ENCODE results near the gene CHRDL2. TPM values are rescaled to one million over a fixed set of nuclear protein-coding genes. Genes with fewer than 3 reads are reported as not detected.

The CHRDL2 gene
- polyA plus RNA-seq, 1 experiment = 0.09 TPM

DNA sequence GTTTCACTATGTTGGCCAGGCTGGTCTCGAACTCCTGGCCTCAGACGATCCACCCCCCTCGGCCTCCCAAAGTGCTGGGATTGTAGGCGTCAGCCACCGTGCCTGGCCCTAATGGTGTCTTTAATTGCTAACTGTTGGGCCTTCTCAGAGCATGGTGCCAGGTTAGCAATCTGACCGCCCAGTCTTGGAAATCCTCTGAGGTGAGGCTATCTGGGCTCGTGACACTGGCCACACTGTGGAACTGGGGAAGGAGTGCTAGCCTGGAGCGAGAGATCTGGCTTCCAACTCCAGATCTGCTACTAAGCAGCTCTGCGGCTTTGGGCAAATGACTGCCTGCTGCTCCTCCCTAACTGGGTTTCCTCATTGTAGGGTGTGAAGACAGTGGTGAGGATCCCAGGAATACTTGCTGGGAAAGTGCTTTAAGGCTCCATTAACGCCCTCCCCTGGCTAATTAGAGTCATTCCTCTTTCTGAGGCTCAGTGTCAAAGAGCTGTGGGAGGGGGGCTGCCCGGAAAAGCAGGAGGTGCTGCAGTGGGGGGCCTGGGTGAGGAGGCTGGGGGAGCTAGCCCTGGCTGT lies 35.4 kb downstream of the CHRDL2 start:
- Histone ChIP-seq H3K27me3 (ENCODE audit: control insufficient read depth, insufficient read depth, low read length) (no peaks in the 10 kb centered on the region; the same call in 1 of the 2 replicates), H3K36me3 (ENCODE audit: control insufficient read depth, insufficient read depth, low read length) (no peaks in the 10 kb centered on the region), H3K4me3 (ENCODE audit: low read depth, low read length) (no peak overlapping the region)
- ChIA-PET POLR2A (no interaction called here), CTCF (interaction anchor here (1.0 to 5.3 kb wide), 9 partner anchors 8 to 62 kb away, joined by 3 to 36 read pairs (median 5); no protein-coding TSS in a partner anchor)
- no peak for DNase-seq (ENCODE audit: low read depth)
- TF ChIP-seq, protein P1, sequence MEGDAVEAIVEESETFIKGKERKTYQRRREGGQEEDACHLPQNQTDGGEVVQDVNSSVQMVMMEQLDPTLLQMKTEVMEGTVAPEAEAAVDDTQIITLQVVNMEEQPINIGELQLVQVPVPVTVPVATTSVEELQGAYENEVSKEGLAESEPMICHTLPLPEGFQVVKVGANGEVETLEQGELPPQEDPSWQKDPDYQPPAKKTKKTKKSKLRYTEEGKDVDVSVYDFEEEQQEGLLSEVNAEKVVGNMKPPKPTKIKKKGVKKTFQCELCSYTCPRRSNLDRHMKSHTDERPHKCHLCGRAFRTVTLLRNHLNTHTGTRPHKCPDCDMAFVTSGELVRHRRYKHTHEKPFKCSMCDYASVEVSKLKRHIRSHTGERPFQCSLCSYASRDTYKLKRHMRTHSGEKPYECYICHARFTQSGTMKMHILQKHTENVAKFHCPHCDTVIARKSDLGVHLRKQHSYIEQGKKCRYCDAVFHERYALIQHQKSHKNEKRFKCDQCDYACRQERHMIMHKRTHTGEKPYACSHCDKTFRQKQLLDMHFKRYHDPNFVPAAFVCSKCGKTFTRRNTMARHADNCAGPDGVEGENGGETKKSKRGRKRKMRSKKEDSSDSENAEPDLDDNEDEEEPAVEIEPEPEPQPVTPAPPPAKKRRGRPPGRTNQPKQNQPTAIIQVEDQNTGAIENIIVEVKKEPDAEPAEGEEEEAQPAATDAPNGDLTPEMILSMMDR (IDR thresholded peaks at IDR 0.05; ENCODE audit: insufficient read depth, low read depth, low read length) = no peak

DNA sequence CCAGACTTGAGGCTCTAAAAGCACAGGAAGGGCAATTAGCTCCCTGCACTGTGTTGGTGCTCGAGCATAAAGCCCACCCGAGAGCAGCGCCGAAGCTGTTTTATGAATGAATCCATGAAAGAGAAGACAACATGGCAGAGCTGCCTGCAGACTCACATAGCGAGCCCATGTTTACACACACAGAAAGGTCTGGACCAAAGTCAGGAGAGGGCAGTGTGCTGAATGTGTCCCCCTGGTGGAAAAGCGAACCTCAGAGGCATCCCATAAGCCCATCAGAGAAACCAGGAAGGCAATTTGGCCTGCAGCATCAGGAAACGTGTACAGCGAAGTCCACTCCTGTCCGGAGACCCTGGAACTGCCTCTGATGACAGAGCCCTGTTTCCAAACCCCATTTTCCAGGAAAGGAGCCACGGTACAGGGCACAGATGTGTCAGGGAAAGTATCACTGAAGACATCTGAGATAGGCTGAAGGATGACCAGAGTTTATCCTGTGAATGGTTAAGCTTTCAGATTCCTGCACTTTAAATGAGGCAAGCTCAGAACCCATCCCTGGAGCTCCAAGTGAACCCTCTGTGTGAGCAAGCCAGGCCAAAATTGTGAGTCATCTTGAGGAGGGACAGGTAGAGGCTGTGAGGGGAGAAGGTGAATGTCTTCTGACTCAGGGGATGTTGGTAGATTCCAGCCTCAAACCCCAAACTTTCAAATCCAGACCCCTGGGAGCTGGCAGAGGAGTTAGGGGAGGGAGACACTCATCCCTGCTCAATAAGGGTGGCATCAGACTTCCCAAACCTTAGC lies 36.9 kb downstream of the CHRDL2 start:
- POLR2A ChIA-PET = no interaction called here
- no peak for DNase-seq (ENCODE audit: low read depth)
- CTCF ChIA-PET = interaction anchor here (1.1 to 5.3 kb wide), 5 partner anchors 7 to 18 kb away, joined by 3 to 36 read pairs (median 9); no protein-coding TSS in a partner anchor
- TF ChIP-seq, protein P1 (IDR thresholded peaks at IDR 0.05; ENCODE audit: insufficient read depth, low read depth, low read length) = peak; percentile 16; the same call in 1 of the 2 replicates
- H3K27me3 ChIP-seq (ENCODE audit: control insufficient read depth, insufficient read depth, low read length) = no peaks in the 10 kb centered on the region; the same call in 1 of the 2 replicates
- H3K4me3 ChIP-seq (ENCODE audit: low read depth, low read length) = no peak overlapping the region
- no peaks in the 10 kb centered on the region for H3K36me3 ChIP-seq (ENCODE audit: control insufficient read depth, insufficient read depth, low read length)

DNA sequence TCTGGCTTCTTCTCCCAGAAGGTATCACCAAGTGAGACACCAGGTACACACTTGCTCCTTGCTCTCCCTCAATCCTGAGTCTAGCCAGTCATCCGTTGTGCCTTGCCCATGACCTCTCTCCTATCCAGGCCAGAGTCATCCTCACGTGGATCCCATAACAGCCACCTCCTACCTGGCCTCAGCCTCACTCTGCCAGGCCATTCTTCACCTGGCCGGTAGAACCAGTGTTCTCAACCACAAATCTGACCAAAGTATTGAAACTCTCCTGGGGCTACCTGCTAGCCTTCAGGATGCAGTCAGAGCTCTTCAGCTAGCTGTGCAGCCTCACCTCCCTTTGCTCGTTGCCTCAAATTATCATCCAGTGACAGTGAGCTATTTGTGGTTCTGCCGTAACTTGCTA lies 37.7 kb downstream of the CHRDL2 start:
- CTCF ChIA-PET = interaction anchor here (0.6 to 5.3 kb wide), 8 partner anchors 8 to 60 kb away, joined by 3 to 36 read pairs (median 6); no protein-coding TSS in a partner anchor
- no peak for DNase-seq (ENCODE audit: low read depth)
- TF ChIP-seq, protein P1 (IDR thresholded peaks at IDR 0.05; ENCODE audit: insufficient read depth, low read depth, low read length) = no peak
- no peaks in the 10 kb centered on the region for H3K36me3 ChIP-seq (ENCODE audit: control insufficient read depth, insufficient read depth, low read length)
- H3K27me3 ChIP-seq (ENCODE audit: control insufficient read depth, insufficient read depth, low read length) = no peaks in the 10 kb centered on the region; the same call in 1 of the 2 replicates
- H3K4me3 ChIP-seq (ENCODE audit: low read depth, low read length) = no peak overlapping the region
- POLR2A ChIA-PET = no interaction called here

DNA sequence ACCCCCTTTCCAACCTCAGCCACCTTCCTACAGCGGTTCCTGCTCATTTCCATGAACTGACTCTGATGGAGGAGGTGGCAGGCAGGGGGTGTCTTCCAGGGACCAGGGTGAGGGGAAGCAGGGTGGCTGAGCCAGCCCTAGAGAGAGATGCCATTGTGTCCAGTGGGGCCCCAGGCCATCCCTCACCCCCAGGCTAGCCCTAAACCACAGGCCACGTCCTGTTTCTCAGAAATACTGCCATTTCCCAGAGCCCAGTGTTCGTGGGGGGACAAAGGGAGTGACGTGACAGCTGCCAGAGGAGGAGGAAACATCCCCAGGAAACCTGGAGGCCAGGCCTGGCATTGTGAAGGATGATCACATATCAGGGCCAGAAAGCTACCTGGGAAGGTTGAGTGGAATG lies 39.5 kb downstream of the CHRDL2 start:
- POLR2A ChIA-PET = no interaction called here
- no peak for DNase-seq (ENCODE audit: low read depth)
- Histone ChIP-seq H3K27me3 (ENCODE audit: control insufficient read depth, insufficient read depth, low read length) (no peaks in the 10 kb centered on the region; the same call in 1 of the 2 replicates), H3K36me3 (ENCODE audit: control insufficient read depth, insufficient read depth, low read length) (no peaks in the 10 kb centered on the region), H3K4me3 (ENCODE audit: low read depth, low read length) (no peak overlapping the region)
- CTCF ChIA-PET = interaction anchor here (0.9 to 1.9 kb wide), 3 partner anchors 9 to 34 kb away, joined by 3 to 11 read pairs (median 5); no protein-coding TSS in a partner anchor
- TF ChIP-seq, protein P1 (IDR thresholded peaks at IDR 0.05; ENCODE audit: insufficient read depth, low read depth, low read length) = no peak

DNA sequence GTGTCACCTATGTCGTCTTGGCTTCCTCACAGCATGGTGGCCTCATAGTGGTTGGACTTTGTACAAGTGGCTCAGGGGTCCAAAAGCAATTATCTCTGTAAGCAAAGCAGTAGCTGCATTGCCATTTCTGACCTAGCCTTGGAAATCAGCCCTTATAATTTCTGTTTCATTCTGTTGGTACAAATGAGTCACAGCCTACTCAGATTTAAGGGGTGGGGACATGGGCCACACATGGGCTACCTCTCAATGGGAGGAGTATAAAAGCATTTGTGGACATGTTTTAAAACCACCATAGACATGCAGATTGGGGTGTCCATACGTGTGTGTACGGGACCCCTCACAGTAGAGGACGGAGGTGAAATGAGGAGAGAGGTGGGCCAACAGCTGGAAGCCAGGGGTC lies 41.6 kb downstream of the CHRDL2 start:
- CTCF ChIA-PET = interaction anchor here (3.0 kb wide), 1 partner anchor 12 kb away, joined by 15 read pairs; no protein-coding TSS in a partner anchor
- H3K36me3 ChIP-seq (ENCODE audit: control insufficient read depth, insufficient read depth, low read length) = no peaks in the 10 kb centered on the region
- TF ChIP-seq, protein P1 (IDR thresholded peaks at IDR 0.05; ENCODE audit: insufficient read depth, low read depth, low read length) = no peak
- H3K27me3 ChIP-seq (ENCODE audit: control insufficient read depth, insufficient read depth, low read length) = no peaks in the 10 kb centered on the region; the same call in 1 of the 2 replicates
- H3K4me3 ChIP-seq (ENCODE audit: low read depth, low read length) = no peak overlapping the region
- POLR2A ChIA-PET = no interaction called here
- no peak for DNase-seq (ENCODE audit: low read depth)
